ENCODE results near the gene OPN1MW2.
"Not testable (repeated sequence)": the region's sequence is repeated elsewhere in the genome, so short reads cannot be mapped to it uniquely, and the experiment has no call there.

Gene OPN1MW2

DNA sequence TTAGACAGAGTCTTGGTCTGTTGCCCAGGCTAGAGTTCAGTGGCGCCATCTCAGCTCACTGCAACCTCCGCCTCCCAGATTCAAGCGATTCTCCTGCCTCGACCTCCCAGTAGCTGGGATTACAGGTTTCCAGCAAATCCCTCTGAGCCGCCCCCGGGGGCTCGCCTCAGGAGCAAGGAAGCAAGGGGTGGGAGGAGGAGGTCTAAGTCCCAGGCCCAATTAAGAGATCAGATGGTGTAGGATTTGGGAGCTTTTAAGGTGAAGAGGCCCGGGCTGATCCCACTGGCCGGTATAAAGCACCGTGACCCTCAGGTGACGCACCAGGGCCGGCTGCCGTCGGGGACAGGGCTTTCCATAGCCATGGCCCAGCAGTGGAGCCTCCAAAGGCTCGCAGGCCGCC, at the start of gene OPN1MW2:
OPN1MW2 (plus strand) TSS at position 301 of the 400 bp plus-strand sequence; CDS start at position 361, 60 bp downstream.
- not testable (repeated sequence) for DNase-seq

DNA sequence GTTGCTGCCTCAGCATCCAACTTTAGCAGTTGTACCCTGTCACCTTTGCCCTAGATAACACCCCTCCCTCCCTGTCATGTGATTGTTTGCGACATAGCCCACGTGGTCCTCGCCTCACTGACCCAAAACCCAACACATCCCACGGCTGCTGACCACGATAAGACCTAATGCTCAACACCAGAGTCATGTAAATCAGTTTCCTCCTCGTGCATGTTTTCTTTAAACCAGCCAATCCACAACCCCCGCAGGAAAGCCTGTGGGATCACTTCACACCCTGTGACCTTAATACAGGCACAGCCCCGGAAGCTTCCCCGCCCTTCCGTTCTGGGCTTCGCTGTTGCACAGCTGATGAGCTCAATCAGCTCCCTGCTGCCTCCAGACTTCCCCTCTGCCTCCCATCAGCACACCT, 47.0 kb upstream of the OPN1MW2 start:
- DNase-seq = not testable (repeated sequence)

DNA sequence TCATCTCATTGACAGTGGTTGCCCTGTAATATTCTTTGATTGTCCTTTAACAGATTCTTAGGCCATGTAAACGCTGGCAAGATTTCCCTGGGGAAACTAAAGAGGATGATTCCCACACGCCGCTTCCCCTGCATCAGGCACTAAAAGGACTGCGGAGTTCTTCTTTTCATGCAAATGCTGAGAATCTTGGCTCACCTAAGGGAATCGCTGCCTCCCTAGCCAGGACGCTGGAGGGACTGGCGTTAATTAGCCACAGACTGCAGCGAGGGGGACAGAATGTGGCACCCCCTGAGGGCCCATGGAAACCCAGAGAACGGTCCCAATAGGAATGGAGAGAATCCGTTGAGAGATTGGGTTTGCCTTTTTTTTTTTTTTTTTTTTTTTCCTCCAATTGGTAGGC, 45.2 kb upstream of the OPN1MW2 start:
- DNase-seq = not testable (repeated sequence)

DNA sequence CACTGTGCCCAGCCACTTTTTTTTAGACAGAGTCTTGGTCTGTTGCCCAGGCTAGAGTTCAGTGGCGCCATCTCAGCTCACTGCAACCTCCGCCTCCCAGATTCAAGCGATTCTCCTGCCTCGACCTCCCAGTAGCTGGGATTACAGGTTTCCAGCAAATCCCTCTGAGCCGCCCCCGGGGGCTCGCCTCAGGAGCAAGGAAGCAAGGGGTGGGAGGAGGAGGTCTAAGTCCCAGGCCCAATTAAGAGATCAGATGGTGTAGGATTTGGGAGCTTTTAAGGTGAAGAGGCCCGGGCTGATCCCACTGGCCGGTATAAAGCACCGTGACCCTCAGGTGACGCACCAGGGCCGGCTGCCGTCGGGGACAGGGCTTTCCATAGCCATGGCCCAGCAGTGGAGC, 37.3 kb upstream of the OPN1MW2 start, which contains the start of gene OPN1MW:
OPN1MW (plus strand) TSS at position 301 of the 400 bp plus-strand sequence; CDS start at position 383, 82 bp downstream.
- DNase-seq = not testable (repeated sequence)

DNA sequence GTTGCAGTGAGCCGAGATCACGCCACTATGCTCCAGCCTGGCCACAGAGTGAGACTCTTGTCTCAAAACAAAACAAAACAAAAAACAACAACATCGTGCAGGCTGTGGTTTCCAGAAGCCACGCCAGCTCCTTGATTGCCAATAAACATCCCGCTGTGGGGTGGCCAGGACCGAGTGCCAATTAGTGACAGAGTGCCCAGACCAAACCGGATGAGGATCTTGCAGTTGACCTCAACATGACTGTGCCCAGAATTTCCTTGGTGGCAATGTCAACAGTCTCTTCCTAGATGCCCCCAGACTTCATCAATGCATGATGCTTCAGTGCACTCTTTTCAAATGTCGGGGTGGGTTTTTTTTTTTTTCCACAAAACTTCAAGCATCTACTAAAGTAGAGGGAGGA, 35.8 kb upstream of the OPN1MW2 start:
- DNase-seq = not testable (repeated sequence)

DNA sequence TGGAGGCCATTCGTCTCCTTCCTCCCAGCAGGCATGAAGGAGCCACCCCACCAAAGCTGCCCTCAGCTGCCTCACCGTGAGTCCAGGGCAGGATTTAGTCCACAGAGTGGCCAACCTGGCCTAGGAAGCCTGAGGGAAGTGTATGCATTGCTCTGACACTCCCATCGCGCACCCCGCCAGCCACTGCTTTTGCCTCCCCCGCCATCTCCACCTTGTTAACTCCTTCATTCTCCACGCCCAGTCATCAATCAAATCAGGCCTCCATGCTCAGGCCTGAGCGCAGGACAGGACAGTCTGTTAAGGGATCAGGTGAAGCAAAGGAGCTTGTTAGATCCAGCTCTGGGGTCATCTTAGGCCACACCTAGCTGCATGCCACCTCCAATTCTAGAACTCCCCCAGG, 26.7 kb upstream of the OPN1MW2 start:
- not testable (repeated sequence) for DNase-seq

DNA sequence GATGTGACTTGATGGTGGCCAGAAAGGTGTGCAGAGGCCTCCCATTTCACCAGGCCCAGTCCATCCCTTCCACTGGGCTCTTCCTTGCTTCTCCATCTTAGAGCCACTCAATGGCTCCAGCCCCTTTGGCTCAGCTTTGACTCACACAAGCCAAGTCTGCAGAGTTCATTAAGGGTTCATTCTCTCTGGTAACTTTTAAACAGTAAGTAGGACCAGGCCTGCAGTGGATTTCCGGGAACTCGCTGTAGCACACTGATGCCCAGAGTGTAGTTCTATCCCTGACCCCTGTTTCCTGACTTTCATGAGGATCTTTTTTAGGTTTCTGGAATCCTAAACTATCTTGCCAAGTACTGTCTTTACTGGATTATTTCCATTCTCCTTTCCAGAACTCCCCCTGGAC, 25.2 kb upstream of the OPN1MW2 start:
- not testable (repeated sequence) for DNase-seq

DNA sequence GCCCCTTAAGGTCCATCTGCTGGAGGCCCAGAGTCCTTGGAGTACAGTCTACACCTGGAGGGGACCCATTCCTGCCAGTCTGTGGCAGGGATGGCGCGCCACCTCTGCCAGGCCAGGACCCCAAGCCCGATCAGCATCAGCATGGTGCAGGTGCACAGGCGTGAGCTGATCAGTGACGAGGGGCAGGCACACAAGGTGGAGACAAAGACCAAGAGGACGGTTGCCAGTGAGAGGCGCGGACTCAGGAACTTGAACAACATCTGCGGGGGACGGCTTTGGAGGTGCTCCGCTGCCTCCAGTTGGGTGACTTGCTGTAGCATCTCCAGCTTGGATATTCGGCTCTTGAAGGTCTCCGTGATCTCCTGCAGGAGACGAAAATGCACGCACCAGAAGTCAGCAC, 23.1 kb upstream of the OPN1MW2 start:
- DNase-seq = not testable (repeated sequence)

DNA sequence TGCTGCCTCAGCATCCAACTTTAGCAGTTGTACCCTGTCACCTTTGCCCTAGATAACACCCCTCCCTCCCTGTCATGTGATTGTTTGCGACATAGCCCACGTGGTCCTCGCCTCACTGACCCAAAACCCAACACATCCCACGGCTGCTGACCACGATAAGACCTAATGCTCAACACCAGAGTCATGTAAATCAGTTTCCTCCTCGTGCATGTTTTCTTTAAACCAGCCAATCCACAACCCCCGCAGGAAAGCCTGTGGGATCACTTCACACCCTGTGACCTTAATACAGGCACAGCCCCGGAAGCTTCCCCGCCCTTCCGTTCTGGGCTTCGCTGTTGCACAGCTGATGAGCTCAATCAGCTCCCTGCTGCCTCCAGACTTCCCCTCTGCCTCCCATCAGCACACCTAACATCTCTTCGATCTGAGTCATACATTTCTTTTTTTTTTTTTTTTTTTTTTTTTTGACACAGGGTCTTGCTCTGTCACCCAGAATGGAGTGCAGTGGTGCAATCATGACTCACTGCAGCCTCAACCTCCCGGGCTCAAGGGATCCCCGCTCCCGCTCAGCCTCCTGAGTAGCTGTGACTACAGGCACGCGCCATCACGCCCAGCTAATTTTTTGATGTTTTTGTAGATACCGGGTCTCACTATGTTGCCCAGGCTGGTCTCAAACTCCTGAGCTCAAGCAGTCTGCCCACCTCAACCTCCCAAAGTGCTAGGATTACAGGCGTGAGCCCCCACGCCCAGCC, 9.7 kb upstream of the OPN1MW2 start:
- DNase-seq = not testable (repeated sequence)

DNA sequence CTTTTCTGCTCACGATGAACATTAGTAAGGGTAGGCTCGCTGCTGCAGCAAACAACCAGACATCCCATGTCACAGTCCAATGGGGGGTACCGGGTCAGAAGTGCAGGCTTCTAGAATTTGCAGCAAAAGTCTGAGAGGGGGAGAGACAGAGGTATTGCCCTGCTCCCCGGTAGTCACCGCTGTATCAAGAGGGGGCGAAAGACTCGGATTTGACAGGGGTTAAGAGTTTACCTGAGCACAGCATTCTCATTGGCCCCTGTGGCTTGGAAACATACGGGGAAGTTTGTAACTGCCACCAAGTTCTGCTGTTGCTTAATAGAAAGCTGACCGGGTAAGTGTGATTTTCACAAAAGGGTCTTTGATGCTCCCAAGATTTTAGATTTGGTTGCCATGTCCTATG, 8.5 kb upstream of the OPN1MW2 start:
- DNase-seq = not testable (repeated sequence)

DNA sequence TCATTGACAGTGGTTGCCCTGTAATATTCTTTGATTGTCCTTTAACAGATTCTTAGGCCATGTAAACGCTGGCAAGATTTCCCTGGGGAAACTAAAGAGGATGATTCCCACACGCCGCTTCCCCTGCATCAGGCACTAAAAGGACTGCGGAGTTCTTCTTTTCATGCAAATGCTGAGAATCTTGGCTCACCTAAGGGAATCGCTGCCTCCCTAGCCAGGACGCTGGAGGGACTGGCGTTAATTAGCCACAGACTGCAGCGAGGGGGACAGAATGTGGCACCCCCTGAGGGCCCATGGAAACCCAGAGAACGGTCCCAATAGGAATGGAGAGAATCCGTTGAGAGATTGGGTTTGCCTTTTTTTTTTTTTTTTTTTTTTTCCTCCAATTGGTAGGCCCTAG, 8.1 kb upstream of the OPN1MW2 start:
- not testable (repeated sequence) for DNase-seq

DNA sequence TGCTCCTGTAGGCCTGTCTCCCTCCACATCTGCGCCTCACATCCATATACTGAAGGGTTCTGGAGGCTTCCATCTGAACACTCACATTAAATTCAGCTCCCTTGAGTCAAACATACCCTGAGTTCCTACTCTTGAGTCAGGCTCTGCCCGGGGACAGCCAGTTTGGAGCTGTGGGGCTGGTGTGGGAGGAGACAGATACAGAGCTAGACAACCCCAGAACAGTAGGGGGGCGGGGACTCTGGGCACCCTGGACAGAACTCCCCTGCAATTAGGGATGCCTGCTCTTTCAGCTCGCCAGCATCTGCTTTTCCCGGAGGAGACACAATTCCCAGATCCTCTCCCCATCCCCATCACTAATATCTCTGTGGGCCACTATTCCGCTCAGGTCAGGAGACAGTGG, 5.7 kb downstream of the OPN1MW2 start:
- not testable (repeated sequence) for DNase-seq

DNA sequence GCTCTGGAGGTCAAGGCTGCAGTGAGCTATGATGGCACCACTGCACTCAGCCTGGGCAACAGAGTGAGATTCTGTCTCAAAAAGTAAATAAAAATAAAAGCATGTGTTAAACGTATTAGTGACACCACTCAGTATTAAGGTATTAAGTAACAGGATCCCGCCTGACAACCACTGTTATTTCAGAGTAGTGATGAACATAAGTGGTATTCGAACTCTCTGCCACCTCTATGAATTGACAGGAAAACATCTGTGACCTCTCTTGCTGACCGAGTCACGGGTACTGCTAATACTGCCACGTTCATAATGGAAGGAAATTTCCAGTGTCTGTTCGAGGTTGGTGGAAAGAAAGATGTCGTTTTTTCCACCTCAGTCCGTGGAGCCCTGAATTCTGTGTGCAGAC, 7.2 kb downstream of the OPN1MW2 start:
- not testable (repeated sequence) for DNase-seq

DNA sequence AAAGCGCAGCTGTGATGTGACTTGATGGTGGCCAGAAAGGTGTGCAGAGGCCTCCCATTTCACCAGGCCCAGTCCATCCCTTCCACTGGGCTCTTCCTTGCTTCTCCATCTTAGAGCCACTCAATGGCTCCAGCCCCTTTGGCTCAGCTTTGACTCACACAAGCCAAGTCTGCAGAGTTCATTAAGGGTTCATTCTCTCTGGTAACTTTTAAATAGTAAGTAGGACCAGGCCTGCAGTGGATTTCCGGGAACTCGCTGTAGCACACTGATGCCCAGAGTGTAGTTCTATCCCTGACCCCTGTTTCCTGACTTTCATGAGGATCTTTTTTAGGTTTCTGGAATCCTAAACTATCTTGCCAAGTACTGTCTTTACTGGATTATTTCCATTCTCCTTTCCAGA, 11.9 kb downstream of the OPN1MW2 start:
- DNase-seq = not testable (repeated sequence)

DNA sequence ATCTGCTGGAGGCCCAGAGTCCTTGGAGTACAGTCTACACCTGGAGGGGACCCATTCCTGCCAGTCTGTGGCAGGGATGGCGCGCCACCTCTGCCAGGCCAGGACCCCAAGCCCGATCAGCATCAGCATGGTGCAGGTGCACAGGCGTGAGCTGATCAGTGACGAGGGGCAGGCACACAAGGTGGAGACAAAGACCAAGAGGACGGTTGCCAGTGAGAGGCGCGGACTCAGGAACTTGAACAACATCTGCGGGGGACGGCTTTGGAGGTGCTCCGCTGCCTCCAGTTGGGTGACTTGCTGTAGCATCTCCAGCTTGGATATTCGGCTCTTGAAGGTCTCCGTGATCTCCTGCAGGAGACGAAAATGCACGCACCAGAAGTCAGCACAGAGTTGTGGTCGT, 14.1 kb downstream of the OPN1MW2 start:
- DNase-seq = not testable (repeated sequence)

DNA sequence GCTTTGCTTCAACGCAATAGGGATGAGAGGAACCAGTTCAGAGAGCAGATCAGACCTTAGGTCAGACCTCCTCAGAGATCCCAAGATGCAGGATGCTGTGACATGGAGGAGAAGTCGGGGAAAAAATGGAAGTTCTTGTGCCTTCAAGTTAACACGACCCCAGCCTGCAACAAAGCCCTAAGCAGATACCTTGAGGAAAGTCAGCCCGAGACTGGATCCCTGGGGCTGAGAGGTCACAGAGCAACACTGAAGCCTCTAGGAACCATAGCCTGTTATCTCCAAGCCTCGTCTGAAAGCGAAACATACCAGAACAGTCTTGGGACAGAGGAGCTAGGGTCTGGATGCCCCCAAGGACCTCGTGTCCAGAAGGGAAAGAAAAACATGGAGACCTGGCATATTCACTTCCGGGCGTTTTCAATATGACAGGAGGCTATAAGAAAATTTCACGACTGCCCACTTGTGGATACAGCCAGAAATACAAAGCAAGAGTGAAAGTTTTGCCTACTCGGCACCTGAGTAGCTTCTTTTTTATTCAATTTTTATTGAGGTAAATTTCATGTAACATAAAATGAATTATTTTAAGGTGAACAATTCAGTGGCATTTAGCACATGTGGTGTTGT, 19.5 kb downstream of the OPN1MW2 start:
- DNase-seq = not testable (repeated sequence)

DNA sequence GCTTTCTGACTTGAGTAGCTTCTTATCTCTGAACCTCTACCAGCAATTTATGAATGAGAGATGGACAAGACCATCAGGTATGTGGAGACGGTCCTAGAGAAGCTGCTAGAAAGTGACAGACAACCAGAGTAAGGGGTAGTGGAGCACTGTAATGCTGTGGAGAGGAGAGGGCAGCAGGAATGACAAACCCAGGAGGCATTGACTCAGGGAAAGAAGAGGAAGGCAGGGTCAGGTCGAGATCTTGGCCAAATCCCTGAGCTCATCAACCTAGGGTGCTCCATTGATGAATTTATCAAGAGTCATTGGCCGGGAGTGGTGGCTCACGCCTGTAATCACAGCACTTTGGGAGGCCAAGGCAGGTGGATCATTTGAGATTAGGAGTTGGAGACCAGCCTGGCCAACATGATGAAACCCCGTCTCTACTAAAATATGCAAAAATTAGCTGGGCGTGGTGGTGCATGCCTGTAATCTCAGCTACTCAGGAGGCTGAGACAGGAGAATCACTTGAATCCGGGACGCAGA, 20.5 kb downstream of the OPN1MW2 start:
- not testable (repeated sequence) for DNase-seq

DNA sequence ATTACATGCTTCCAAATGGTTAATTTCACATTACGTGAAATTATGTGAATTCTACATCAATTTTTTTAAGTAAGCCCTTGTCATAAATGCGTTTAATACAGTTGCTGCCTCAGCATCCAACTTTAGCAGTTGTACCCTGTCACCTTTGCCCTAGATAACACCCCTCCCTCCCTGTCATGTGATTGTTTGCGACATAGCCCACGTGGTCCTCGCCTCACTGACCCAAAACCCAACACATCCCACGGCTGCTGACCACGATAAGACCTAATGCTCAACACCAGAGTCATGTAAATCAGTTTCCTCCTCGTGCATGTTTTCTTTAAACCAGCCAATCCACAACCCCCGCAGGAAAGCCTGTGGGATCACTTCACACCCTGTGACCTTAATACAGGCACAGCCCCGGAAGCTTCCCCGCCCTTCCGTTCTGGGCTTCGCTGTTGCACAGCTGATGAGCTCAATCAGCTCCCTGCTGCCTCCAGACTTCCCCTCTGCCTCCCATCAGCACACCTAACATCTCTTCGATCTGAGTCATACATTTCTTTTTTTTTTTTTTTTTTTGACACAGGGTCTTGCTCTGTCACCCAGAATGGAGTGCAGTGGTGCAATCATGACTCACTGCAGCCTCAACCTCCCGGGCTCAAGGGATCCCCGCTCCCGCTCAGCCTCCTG, 28.0 kb downstream of the OPN1MW2 start:
- DNase-seq = not testable (repeated sequence)

DNA sequence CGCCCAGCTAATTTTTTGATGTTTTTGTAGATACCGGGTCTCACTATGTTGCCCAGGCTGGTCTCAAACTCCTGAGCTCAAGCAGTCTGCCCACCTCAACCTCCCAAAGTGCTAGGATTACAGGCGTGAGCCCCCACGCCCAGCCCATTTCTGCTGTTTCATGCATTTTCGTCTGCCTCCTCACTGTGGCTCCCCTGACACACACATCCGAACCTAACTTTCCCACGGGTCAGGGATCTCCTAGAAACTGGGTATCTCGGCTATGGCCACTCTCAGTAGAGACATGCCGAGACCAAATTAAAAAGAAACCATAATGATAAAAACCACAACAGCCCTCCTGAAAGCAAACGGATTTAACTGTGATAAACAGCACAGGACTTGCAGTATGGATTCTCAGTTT, 28.5 kb downstream of the OPN1MW2 start:
- not testable (repeated sequence) for DNase-seq

DNA sequence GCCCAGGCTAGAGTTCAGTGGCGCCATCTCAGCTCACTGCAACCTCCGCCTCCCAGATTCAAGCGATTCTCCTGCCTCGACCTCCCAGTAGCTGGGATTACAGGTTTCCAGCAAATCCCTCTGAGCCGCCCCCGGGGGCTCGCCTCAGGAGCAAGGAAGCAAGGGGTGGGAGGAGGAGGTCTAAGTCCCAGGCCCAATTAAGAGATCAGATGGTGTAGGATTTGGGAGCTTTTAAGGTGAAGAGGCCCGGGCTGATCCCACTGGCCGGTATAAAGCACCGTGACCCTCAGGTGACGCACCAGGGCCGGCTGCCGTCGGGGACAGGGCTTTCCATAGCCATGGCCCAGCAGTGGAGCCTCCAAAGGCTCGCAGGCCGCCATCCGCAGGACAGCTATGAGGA, 37.7 kb downstream of the OPN1MW2 start, which contains the start of gene OPN1MW3:
OPN1MW3 (plus strand) TSS at position 301 of the 400 bp plus-strand sequence; CDS start at position 339, 38 bp downstream.
- not testable (repeated sequence) for DNase-seq

DNA sequence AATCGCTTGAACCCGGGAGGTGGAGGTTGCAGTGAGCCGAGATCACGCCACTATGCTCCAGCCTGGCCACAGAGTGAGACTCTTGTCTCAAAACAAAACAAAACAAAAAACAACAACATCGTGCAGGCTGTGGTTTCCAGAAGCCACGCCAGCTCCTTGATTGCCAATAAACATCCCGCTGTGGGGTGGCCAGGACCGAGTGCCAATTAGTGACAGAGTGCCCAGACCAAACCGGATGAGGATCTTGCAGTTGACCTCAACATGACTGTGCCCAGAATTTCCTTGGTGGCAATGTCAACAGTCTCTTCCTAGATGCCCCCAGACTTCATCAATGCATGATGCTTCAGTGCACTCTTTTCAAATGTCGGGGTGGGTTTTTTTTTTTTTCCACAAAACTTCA, 39.2 kb downstream of the OPN1MW2 start:
- not testable (repeated sequence) for DNase-seq

DNA sequence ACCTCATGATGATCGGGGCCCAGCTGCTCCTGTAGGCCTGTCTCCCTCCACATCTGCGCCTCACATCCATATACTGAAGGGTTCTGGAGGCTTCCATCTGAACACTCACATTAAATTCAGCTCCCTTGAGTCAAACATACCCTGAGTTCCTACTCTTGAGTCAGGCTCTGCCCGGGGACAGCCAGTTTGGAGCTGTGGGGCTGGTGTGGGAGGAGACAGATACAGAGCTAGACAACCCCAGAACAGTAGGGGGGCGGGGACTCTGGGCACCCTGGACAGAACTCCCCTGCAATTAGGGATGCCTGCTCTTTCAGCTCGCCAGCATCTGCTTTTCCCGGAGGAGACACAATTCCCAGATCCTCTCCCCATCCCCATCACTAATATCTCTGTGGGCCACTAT, 43.5 kb downstream of the OPN1MW2 start:
- not testable (repeated sequence) for DNase-seq

DNA sequence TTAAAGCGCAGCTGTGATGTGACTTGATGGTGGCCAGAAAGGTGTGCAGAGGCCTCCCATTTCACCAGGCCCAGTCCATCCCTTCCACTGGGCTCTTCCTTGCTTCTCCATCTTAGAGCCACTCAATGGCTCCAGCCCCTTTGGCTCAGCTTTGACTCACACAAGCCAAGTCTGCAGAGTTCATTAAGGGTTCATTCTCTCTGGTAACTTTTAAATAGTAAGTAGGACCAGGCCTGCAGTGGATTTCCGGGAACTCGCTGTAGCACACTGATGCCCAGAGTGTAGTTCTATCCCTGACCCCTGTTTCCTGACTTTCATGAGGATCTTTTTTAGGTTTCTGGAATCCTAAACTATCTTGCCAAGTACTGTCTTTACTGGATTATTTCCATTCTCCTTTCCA, 49.7 kb downstream of the OPN1MW2 start:
- not testable (repeated sequence) for DNase-seq

Measured in 8988T (cell line).